ENCODE results near the gene CDKN2AIP. TPM values are rescaled to one million over a fixed set of nuclear protein-coding genes. Genes with fewer than 3 reads are reported as not detected.
A peak's percentile ranks its signal among the peaks of the same experiment; 100 is the strongest.
"Not testable (repeated sequence)": the region's sequence is repeated elsewhere in the genome, so short reads cannot be mapped to it uniquely, and the experiment has no call there.

CDKN2AIP gene
- total RNA-seq, 1 donor from 2014 or later: 16.3 TPM

DNA sequence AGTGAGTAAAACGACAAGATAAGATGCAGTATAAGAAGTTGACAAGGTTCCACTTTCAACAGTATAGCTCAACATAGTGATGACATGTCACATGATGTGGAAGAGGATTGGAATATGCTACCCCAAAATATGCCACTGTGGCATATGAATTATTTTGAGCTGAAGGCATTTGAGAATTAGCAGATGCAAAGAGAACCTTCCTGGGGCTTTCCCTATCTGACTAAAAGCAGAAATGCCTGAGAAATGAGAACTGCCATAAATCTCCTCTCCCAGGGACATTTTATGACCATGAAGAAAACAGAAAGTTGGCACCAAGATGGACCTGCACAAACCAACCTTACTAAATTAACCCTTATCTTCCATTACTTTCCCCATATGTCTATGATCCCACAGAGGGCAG lies 24.8 kb downstream of the CDKN2AIP start:
- H3K4me3 ChIP-seq (ENCODE audit: low read depth, low read length): no peak overlapping the region
- TF ChIP-seq, protein P1, sequence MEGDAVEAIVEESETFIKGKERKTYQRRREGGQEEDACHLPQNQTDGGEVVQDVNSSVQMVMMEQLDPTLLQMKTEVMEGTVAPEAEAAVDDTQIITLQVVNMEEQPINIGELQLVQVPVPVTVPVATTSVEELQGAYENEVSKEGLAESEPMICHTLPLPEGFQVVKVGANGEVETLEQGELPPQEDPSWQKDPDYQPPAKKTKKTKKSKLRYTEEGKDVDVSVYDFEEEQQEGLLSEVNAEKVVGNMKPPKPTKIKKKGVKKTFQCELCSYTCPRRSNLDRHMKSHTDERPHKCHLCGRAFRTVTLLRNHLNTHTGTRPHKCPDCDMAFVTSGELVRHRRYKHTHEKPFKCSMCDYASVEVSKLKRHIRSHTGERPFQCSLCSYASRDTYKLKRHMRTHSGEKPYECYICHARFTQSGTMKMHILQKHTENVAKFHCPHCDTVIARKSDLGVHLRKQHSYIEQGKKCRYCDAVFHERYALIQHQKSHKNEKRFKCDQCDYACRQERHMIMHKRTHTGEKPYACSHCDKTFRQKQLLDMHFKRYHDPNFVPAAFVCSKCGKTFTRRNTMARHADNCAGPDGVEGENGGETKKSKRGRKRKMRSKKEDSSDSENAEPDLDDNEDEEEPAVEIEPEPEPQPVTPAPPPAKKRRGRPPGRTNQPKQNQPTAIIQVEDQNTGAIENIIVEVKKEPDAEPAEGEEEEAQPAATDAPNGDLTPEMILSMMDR (IDR thresholded peaks at IDR 0.05; ENCODE audit: insufficient read depth, low read length, severe bottlenecking): no peak
- FAIRE-seq (no peak), DNase-seq (ENCODE audit: low read depth) (no peak)
- H3K27me3 ChIP-seq (ENCODE audit: control insufficient read depth, insufficient read depth, low read length): no peaks in the 10 kb centered on the region
- no peaks in the 10 kb centered on the region for H3K36me3 ChIP-seq (ENCODE audit: control insufficient read depth, insufficient read depth, low read length)

DNA sequence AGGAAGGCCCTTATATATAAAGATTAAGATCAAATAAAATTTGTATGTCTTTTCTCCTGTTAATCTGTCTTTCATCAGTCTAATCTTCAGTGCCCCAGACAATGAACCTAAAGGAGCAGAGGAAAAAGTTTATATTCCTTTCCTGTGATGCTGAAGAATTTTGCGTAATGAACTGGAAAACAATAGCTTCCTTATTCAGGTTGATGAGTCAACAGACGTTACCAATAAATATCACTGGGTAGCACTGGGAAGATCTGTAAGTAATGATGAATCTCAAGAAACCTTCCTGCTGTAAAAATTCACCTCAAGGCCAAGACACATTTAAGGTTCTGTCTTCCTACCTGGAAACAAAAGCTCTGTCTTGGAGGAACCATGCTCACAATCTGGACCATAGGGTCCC lies 25.5 kb downstream of the CDKN2AIP start:
- peak; percentile 43 for FAIRE-seq

DNA sequence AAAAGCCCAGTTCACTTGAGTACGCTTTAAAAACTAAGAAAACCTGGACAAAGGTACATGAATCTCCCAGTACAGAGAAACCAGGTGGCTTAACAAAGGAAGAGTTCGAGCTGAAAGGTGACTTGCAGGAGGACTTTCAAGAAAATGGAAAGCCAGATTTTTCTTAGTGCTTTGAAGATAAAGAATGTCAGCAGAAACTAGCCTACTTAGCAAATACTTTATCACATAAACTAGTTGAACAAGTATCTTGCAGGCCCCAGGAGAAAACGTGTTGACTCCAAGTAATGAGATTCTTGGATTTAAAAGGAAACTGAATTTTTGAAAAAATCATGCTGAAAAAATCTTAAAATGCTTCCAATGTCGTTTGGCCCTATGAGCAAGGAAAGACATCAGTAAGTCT lies 26.4 kb downstream of the CDKN2AIP start:
- TF ChIP-seq, protein P1 (IDR thresholded peaks at IDR 0.05; ENCODE audit: insufficient read depth, low read length, severe bottlenecking): no peak

More for the DNA sequence above, 25.5 kb downstream of the CDKN2AIP start:
- no peaks in the 10 kb centered on the region for H3K36me3 ChIP-seq (ENCODE audit: control insufficient read depth, insufficient read depth, low read length)
- no peak overlapping the region for H3K4me3 ChIP-seq (ENCODE audit: low read depth, low read length)
- H3K27me3 ChIP-seq (ENCODE audit: control insufficient read depth, insufficient read depth, low read length): no peaks in the 10 kb centered on the region
- peak; percentile 81 for DNase-seq (ENCODE audit: low read depth)
- TF ChIP-seq, protein P1 (IDR thresholded peaks at IDR 0.05; ENCODE audit: insufficient read depth, low read length, severe bottlenecking): no peak

DNA sequence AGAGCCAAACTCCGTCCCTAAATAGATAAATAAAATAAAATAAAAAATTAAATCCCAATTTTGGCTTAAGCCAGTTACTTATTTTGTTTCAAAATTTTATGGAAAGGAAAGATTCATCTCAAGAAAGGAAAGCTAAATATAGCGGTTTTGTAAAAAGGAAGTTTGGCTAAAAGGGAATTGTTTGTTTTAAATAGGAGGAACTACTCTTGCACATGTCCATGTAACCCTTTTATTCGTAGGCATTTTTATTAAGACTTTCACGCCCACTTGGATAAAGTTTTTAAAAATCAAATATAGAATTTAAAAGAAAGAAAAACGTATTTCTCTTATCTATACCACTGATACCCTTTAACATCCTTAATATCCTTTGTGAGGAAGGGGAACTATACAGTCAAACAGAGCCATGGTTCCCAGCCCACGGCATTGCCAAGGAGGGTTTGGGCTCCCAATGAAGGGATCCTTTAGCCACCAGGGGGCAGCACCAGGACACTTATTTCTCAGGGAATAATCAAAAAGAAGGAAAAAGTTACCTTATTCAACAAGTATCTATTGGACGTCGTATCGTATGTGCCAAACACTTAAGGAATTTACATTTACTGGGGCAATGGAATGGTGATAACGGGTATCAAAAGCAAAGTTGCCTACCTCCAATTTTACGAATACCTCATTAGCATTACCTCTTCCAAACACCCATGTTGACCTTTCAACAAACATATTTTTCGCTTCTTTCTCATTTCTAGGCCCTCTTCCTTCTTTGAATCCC lies 27.7 kb downstream of the CDKN2AIP start:
- no peaks in the 10 kb centered on the region for H3K36me3 ChIP-seq (ENCODE audit: control insufficient read depth, insufficient read depth, low read length)
- no peak overlapping the region for H3K4me3 ChIP-seq (ENCODE audit: low read depth, low read length)
- DNase-seq (ENCODE audit: low read depth) (peak; percentile 56), FAIRE-seq (no peak)
- H3K27me3 ChIP-seq (ENCODE audit: control insufficient read depth, insufficient read depth, low read length): no peaks in the 10 kb centered on the region
- TF ChIP-seq, protein P1 (IDR thresholded peaks at IDR 0.05; ENCODE audit: insufficient read depth, low read length, severe bottlenecking): peak; percentile 56

More for the DNA sequence above, 26.4 kb downstream of the CDKN2AIP start:
- Histone ChIP-seq H3K36me3 (ENCODE audit: control insufficient read depth, insufficient read depth, low read length) (no peaks in the 10 kb centered on the region), H3K4me3 (ENCODE audit: low read depth, low read length) (no peak overlapping the region), H3K27me3 (ENCODE audit: control insufficient read depth, insufficient read depth, low read length) (no peaks in the 10 kb centered on the region)
- DNase-seq (ENCODE audit: low read depth) (no peak), FAIRE-seq (no peak)

DNA sequence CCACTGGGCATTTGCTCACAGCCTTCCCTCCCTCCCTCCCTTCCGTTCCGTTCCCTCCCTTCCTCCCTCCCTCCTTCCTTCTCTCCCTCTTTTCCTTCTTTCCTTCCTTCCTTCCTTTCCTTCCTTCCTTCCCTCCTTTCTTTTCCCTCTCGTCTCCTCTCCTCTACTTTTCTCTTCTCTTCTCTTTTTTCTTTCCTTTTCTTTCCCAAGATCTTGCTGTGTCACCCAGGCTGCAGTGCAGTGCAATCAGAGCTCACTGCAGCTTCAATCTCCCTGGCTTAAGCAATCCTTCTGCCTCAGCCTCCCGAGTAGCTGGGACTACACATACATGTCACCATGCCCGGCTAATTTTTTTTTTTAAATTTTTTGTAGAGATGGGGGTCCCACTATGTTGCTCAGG lies 33.7 kb downstream of the CDKN2AIP start:
- TF ChIP-seq, protein P1 (IDR thresholded peaks at IDR 0.05; ENCODE audit: insufficient read depth, low read length, severe bottlenecking): no peak
- FAIRE-seq: no peak
- Histone ChIP-seq H3K4me3 (ENCODE audit: low read depth, low read length) (no peak overlapping the region), H3K36me3 (ENCODE audit: control insufficient read depth, insufficient read depth, low read length) (no peaks in the 10 kb centered on the region), H3K27me3 (ENCODE audit: control insufficient read depth, insufficient read depth, low read length) (no peaks in the 10 kb centered on the region)
- DNase-seq (ENCODE audit: low read depth): no peak

DNA sequence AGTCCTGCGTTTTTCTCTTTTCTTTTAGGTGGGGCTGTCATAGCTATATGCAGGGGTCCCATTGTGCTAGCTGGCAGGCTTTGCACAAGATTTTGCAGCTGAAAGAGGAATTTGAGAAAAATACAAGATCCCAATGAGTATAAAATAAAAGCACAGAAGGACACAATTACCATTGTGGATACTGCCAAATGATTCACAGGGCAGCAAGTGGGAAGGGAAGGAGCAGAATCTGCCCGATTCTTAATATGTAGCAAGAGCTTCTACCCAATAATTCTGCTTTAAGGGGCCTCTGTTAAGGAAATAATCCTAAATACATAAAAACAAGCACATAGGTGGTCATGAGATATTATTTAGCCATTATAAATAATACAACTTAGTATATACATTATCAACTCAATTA lies 34.5 kb downstream of the CDKN2AIP start:
- Histone ChIP-seq H3K36me3 (ENCODE audit: control insufficient read depth, insufficient read depth, low read length) (no peaks in the 10 kb centered on the region), H3K27me3 (ENCODE audit: control insufficient read depth, insufficient read depth, low read length) (no peaks in the 10 kb centered on the region), H3K4me3 (ENCODE audit: low read depth, low read length) (no peak overlapping the region)
- FAIRE-seq: no peak
- DNase-seq (ENCODE audit: low read depth): no peak
- TF ChIP-seq, protein P1 (IDR thresholded peaks at IDR 0.05; ENCODE audit: insufficient read depth, low read length, severe bottlenecking): no peak

DNA sequence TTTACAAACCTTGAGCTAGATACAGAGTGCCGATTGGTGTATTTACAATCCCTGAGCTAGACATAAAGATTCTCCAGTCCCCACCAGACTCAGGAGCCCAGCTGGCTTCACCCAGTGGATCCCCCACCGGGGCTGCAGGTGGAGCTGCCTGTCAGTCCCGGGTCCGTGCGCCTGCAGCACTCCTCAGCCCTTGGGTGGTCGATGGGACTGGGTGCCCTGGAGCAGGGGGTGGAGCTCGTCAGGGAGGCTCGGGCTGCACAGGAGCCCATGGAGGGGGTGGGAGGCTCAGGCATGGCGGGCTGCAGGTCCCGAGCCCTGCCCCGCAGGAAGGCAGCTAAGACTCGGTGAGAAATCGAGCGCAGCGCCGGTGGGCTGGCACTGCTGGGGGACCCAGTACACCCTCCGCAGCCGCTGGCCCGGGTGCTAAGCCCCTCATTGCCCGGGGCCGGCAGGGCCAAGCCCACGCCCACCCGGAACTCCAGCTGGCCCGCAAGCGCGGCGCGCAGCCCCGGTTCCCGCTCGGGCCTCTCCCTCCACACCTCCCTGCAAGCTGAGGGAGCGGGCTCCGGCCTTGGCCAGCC lies 38.2 kb downstream of the CDKN2AIP start:
- not testable (repeated sequence) for FAIRE-seq; DNase-seq (ENCODE audit: low read depth); H3K27me3 ChIP-seq (ENCODE audit: control insufficient read depth, insufficient read depth, low read length); H3K36me3 ChIP-seq (ENCODE audit: control insufficient read depth, insufficient read depth, low read length); H3K4me3 ChIP-seq (ENCODE audit: low read depth, low read length)

All from bronchial epithelial cell (primary cell).